Stimulated activated naive CD4-positive, alpha-beta T cell (primary cell): ENCODE results near the gene PNMA1.
A peak's percentile ranks its signal among the peaks of the same experiment; 100 is the strongest.

Source experiments
- DNase-seq, 6 experiments: peaks; one replicate each; lab custom pipeline; 2025; lab: John Stamatoyannopoulos, UW

Gene PNMA1

GRCh38 chr14:73713803-73714655 lies at the start of gene PNMA1:
TSS of gene PNMA1 (minus strand) at chr14:73714384. CDS start at chr14:73713639, 745 bp downstream.
- peak; percentile 67 to 82 (median 80) for DNase-seq

GRCh38 chr14:73763396-73763795 lies 49.2 kb upstream of the PNMA1 start:
- DNase-seq: no peak

- no peak for DNase-seq
Observed at GRCh38 chr14:73762375-73762822, 48.2 kb upstream of the PNMA1 start.

GRCh38 chr14:73761618-73762355 lies 47.6 kb upstream of the PNMA1 start:
- DNase-seq: no peak

- no peak for DNase-seq
Observed at GRCh38 chr14:73760598-73761586, 46.7 kb upstream of the PNMA1 start.

- DNase-seq: peak; percentile 90 to 95 (median 92)
Observed at GRCh38 chr14:73759714-73760597, 45.8 kb upstream of the PNMA1 start.

GRCh38 chr14:73759183-73759713 lies 45.1 kb upstream of the PNMA1 start:
- DNase-seq: peak; percentile 34 to 65 (median 56)

GRCh38 chr14:73758392-73759182 lies 44.4 kb upstream of the PNMA1 start:
- DNase-seq: peak; percentile 35 to 74 (median 61)

GRCh38 chr14:73757876-73758391 lies 43.8 kb upstream of the PNMA1 start:
- DNase-seq: no peak

- no peak for DNase-seq
Observed at GRCh38 chr14:73757381-73757780, 43.2 kb upstream of the PNMA1 start.

GRCh38 chr14:73755434-73756014 lies 41.3 kb upstream of the PNMA1 start:
- DNase-seq: peak in 3 of 6 experiments; percentile 9 to 41 (median 24)

- DNase-seq: peak in 1 of 6 experiments; percentile 23
Observed at GRCh38 chr14:73754911-73755360, 40.8 kb upstream of the PNMA1 start.

- peak in 4 of 6 experiments; percentile 11 to 47 (median 28) for DNase-seq
Observed at GRCh38 chr14:73753887-73754795, 40.0 kb upstream of the PNMA1 start.

GRCh38 chr14:73753124-73753886 lies 39.1 kb upstream of the PNMA1 start:
- peak; percentile 31 to 49 (median 40) for DNase-seq

GRCh38 chr14:73752297-73752992 lies 38.3 kb upstream of the PNMA1 start:
- DNase-seq: peak in 5 of 6 experiments; percentile 17 to 44 (median 28)

- DNase-seq: no peak
Observed at GRCh38 chr14:73751157-73751691, 37.0 kb upstream of the PNMA1 start.
